ENCODE data around the gene KCNJ6. TPM values are rescaled to one million over a fixed set of nuclear protein-coding genes. Genes with fewer than 3 reads are reported as not detected.
A peak's percentile ranks its signal among the peaks of the same experiment; 100 is the strongest.

Gene KCNJ6
- total and polyA plus RNA-seq, 3 donors from 2014 or later = 0.24 to 0.25 (median 0.25) TPM

DNA sequence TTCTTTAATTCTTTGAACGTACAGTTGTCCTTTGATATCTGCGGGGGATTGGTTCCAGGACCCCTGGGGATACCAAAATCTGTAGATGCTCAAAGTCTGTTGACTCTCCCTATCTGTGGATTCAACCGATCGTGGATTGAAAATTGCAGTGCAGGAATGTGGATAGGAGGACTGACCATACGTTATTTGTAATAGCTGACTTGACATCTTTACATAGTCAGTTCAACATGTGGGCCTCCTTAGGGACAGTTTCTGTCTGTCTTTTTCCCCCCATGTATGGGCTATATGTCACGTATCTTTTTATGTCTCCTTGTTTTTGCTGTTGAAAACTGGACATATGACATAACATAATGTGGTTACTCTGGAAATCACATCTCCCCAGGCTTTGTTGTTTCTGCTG lies 344.8 kb downstream of the KCNJ6 start:
- TF ChIP-seq CTCF (IDR thresholded peaks at IDR 0.05) (no peak), POLR2A (IDR thresholded peaks at IDR 0.05) (no peak)
- intact Hi-C loops (cut with DNase I; ENCODE audit: low total_unique reads) = no loop called here

DNA sequence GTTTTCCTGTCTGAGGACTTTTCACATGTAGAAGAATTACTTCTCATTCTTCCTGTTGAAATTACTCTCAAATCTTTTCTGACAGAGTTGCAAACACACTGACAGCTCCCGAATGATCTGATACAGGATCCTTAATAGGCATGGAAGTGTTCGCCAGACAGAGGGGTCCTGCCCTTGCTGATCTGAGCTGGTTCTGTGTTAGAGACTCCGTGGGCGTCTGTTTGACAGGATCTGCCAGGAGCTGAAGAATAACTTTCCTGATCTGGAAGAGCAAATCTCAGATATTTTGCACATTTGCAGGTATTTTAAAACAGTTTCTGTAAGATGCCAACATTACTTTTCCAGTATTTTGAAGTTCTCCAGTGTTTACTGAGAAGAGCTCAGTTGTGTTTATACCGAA lies 347.3 kb downstream of the KCNJ6 start:
- H3K27ac ChIP-seq = no peak overlapping the region
- H3K4me1 ChIP-seq = peaks cover 23% of the 10 kb centered on the region
- H3K27me3 ChIP-seq = no peaks in the 10 kb centered on the region
- no peak overlapping the region for H3K4me3 ChIP-seq
- no peaks in the 10 kb centered on the region for H3K36me3 ChIP-seq (ENCODE audit: low read depth, missing control alignments)
- intact Hi-C loops (cut with DNase I; ENCODE audit: low total_unique reads) = no loop called here
- WGBS, 2 donors = 80 to 83% methylated on average over 5 of the region's 5 CpGs
- DNase-seq = no peak
- H3K9me3 ChIP-seq = no peaks in the 10 kb centered on the region
- TF ChIP-seq CTCF (IDR thresholded peaks at IDR 0.05) = no peak
- no peak for TF ChIP-seq POLR2A (IDR thresholded peaks at IDR 0.05)

More for the DNA sequence above, 344.8 kb downstream of the KCNJ6 start:
- Histone ChIP-seq H3K4me1 (peaks cover under 1% of the 10 kb centered on the region), H3K27me3 (no peaks in the 10 kb centered on the region), H3K4me3 (no peak overlapping the region), H3K27ac (no peak overlapping the region), H3K36me3 (ENCODE audit: low read depth, missing control alignments) (no peaks in the 10 kb centered on the region), H3K9me3 (no peaks in the 10 kb centered on the region)
- no peak for DNase-seq
- WGBS, 2 donors = 81 to 87% methylated on average over 6 of the region's 6 CpGs

DNA sequence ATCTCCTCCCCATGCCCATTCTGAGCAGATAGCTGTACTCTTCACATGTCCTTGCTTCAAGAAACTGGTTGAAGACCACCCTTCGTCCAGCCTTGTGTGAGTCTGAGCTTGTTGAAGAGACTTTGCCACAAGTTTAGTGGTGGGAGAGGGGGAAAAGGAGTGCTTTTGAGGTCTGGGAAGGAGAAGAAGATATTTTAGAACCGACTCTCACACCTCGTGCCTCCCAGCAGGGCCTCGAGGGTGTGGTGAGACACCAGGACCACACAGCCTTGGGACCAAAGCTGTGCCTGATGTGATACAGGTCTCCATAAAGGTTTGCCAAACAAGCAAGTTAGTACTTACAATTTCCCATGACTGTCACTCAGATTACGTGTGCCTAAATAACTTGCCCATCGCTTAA lies 347.8 kb downstream of the KCNJ6 start:
- DNase-seq = no peak
- H3K36me3 ChIP-seq (ENCODE audit: low read depth, missing control alignments) = no peaks in the 10 kb centered on the region
- H3K27me3 ChIP-seq = no peaks in the 10 kb centered on the region
- no peaks in the 10 kb centered on the region for H3K9me3 ChIP-seq
- 82 to 88% methylated on average over 6 of the region's 6 CpGs for WGBS, 2 donors
- H3K27ac ChIP-seq = no peak overlapping the region
- intact Hi-C loops (cut with DNase I; ENCODE audit: low total_unique reads) = no loop called here
- no peak for TF ChIP-seq POLR2A (IDR thresholded peaks at IDR 0.05)
- TF ChIP-seq CTCF (IDR thresholded peaks at IDR 0.05) = no peak
- H3K4me3 ChIP-seq = no peak overlapping the region
- peaks cover 23% of the 10 kb centered on the region for H3K4me1 ChIP-seq

- Histone ChIP-seq H3K4me1 (peaks cover 23% of the 10 kb centered on the region), H3K27ac (no peak overlapping the region), H3K27me3 (no peaks in the 10 kb centered on the region), H3K36me3 (ENCODE audit: low read depth, missing control alignments) (no peaks in the 10 kb centered on the region), H3K4me3 (no peak overlapping the region), H3K9me3 (no peaks in the 10 kb centered on the region)
- DNase-seq = peak; percentile 80
- intact Hi-C loops (cut with DNase I; ENCODE audit: low total_unique reads) = no loop called here
- TF ChIP-seq POLR2A (IDR thresholded peaks at IDR 0.05) (no peak), CTCF (IDR thresholded peaks at IDR 0.05) (no peak)
- 57 to 67% methylated on average over 14 of the region's 14 CpGs for WGBS, 2 donors
Observed at GRCh38 chr21:37566790-37567615, 349.3 kb downstream of the KCNJ6 start.

Data from testis (tissue), 3 donors.